Measurements from ENCODE around the gene GRM7.

The GRM7 gene

DNA sequence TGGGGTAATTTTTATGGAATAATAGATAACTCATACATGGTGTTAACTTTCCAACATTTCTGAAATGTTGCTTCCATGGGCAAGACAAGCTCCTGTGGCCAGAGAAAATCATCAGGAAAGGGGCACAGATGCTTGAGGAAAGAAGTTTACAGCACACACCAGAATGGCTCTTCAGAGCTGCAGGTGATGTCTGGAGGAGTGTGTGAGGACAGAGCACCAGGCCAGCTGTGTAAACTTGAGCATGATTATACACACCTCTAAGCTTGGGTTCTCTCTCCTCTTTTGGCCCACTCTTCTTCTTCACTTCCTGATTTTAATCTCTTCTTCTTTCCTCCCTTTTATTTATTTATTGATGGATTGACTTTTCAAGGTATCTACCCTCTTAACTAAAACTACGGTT is 676.0 kb downstream of the GRM7 start:
- DNase-seq (ENCODE audit: low read depth) = no peak
- TF ChIP-seq, protein P1, sequence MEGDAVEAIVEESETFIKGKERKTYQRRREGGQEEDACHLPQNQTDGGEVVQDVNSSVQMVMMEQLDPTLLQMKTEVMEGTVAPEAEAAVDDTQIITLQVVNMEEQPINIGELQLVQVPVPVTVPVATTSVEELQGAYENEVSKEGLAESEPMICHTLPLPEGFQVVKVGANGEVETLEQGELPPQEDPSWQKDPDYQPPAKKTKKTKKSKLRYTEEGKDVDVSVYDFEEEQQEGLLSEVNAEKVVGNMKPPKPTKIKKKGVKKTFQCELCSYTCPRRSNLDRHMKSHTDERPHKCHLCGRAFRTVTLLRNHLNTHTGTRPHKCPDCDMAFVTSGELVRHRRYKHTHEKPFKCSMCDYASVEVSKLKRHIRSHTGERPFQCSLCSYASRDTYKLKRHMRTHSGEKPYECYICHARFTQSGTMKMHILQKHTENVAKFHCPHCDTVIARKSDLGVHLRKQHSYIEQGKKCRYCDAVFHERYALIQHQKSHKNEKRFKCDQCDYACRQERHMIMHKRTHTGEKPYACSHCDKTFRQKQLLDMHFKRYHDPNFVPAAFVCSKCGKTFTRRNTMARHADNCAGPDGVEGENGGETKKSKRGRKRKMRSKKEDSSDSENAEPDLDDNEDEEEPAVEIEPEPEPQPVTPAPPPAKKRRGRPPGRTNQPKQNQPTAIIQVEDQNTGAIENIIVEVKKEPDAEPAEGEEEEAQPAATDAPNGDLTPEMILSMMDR (conservative IDR thresholded peaks at IDR 0.05; ENCODE audit: low read depth, low read length) = no peak

DNA sequence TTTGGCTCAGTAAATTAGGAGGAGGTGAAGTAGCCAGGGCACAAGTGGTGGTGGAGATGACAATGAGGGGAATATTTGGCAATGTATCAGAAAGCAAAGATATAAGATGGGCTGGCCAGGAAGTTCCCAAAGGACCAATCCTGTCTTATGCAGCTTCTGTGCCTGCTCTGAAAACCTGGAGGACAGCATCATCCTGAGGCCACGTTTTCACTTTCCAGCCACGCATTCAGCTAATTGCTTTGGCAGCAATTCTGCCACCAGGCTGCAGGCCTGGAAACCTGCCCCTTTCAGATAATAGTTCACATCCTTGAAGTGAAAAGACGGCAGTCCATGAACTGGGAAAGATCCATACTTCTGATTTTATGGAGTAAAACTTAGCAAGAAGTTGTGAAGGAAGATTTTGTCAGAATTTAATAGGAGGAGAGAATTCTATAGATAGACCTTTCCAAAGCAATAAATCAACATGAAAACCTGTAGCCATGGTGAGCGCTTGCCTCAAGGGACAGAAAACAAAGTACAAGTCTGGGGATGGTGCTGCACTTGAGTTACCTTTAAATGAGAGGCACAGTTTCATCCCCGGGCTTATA is 682.5 kb downstream of the GRM7 start:
- TF ChIP-seq, protein P1 (conservative IDR thresholded peaks at IDR 0.05; ENCODE audit: low read depth, low read length) = no peak

More for the DNA sequence above, 676.0 kb downstream of the GRM7 start:
- H3K4me3 ChIP-seq (ENCODE audit: low read length) = no peak overlapping the region

DNA sequence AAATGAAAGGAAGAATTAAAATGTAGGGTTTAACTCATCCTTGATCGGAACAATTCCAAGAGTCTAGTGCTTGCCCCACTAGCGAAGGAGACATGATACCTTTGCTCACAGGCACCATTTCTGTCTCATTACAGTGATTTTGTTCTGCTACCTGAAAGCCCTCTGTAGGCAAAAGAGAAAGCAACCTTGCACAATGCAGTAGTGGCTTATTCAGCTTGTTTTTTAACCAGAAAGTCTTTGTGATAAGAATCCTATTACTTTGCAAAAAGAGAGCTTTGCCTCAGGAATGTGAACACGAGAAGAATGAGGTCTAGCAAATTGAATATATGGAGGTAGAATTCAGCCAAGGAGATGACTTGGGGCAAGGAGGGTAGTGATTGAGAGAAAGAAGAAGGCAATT is 684.4 kb downstream of the GRM7 start:
- no peak overlapping the region for H3K4me3 ChIP-seq (ENCODE audit: low read length)
- TF ChIP-seq, protein P1 (conservative IDR thresholded peaks at IDR 0.05; ENCODE audit: low read depth, low read length) = no peak
- no peak for DNase-seq (ENCODE audit: low read depth)

More for the DNA sequence above, 682.5 kb downstream of the GRM7 start:
- no peak for DNase-seq (ENCODE audit: low read depth)
- no peak overlapping the region for H3K4me3 ChIP-seq (ENCODE audit: low read length)

DNA sequence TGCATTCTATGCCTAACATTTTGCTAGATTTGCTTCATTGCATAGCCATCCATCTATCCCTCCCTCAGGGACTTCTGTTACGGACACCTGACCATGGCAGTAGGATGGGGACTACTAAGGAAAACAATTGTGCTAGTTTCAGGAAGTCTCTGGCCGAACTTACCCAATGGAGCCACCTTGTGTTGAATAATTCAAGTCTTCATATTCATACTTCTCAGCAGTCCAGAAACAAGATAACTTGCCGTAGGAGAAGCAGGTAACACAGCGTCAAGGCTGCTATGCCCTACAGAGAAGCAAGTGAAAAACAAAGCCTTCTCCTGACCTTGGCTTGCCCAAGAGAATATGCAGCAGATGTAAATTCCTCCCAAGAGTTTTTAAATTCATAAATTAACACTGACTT is 685.3 kb downstream of the GRM7 start:
- TF ChIP-seq, protein P1 (conservative IDR thresholded peaks at IDR 0.05; ENCODE audit: low read depth, low read length) = peak; percentile 6
- DNase-seq (ENCODE audit: low read depth) = no peak
- H3K4me3 ChIP-seq (ENCODE audit: low read length) = no peak overlapping the region

DNA sequence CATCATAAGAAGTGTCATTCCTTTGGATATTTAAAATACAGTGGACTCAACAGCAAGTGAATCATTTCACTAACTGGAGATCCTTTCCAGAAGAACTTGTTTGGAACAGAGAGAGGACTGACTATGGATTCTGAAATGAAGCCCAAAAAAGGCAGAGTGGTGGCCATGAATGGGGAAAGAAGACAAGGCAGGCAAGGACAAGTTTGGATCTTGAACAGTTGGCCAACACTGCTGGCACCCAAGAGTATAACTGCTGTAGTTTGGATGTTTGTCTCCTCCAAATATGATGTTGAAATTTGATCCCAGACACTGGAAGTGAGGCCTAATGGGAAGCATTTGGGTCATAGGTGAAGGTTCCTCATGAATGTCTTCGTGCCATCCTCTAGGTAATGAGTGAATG is 686.9 kb downstream of the GRM7 start:
- TF ChIP-seq, protein P1 (conservative IDR thresholded peaks at IDR 0.05; ENCODE audit: low read depth, low read length) = no peak
- DNase-seq (ENCODE audit: low read depth) = no peak
- H3K4me3 ChIP-seq (ENCODE audit: low read length) = no peak overlapping the region

DNA sequence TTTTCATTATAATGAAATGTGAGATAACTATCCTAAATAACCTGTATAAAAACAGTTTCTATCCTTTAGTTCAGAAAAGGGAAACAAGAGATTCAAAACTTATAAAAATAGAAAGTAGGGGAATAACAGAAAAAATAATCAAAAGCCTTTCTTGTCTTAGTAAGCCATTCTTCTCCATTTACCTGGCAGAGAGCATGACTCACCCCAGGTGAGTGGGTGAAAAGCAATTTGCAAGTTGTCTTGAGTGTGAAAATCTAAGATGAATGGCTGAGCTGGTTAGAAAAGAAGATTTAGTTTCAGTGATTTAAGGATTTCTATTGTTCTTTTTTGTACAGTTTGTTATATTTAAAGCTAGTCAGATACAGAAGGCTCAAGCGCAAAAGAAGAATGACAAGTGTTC is 702.0 kb downstream of the GRM7 start:
- TF ChIP-seq, protein P1 (conservative IDR thresholded peaks at IDR 0.05; ENCODE audit: low read depth, low read length) = no peak
- DNase-seq (ENCODE audit: low read depth) = no peak
- H3K4me3 ChIP-seq (ENCODE audit: low read length) = no peak overlapping the region

DNA sequence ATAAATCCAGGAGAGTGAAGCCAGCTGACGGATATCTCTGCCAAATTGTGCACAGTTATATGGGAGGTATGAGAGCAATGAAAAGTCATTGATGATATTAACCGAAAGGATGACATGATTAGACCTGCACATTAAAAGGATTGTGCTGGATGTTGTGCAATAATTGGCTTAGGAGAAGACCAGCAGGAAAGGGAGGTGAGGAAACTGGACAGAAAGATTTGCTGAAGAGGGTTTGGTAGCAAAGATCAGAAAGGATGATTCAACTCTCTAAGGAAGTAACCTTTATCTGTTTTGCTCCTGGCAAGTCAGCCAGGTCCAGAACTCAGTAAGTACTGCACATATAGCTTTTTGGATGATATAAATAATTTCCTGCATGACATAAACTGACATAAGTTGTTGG is 704.7 kb downstream of the GRM7 start:
- TF ChIP-seq, protein P1 (conservative IDR thresholded peaks at IDR 0.05; ENCODE audit: low read depth, low read length) = no peak

More for the DNA sequence above, 704.7 kb downstream of the GRM7 start:
- no peak for DNase-seq (ENCODE audit: low read depth)
- no peak overlapping the region for H3K4me3 ChIP-seq (ENCODE audit: low read length)
